Measurements from ENCODE around the gene PDGFA. TPM values are rescaled to one million over a fixed set of nuclear protein-coding genes. Genes with fewer than 3 reads are reported as not detected.

PDGFA gene
- 31.2 to 38.0 TPM (median 32.5 TPM) in 5 replicates for total RNA-seq (2022; extraction: Qiagen RNA extraction; ENCODE audit: low read depth)

GRCh38 chr7:519484-520390, at the start of gene PDGFA:
Gene PDGFA, minus strand, starts transcription at chr7:519846. Its CDS starts 845 bp downstream, at chr7:519001.

Other genes starting within 250 kb of the PDGFA start
- gene FOXL3, start 229.7 kb downstream of the PDGFA start, total RNA-seq (2022; extraction: Qiagen RNA extraction; ENCODE audit: low read depth), result not detected in 5 replicates
- 38.1 to 50.6 TPM (median 45.8 TPM) in 5 replicates for gene DNAAF5, start 206.9 kb upstream of the PDGFA start, total RNA-seq (2022; extraction: Qiagen RNA extraction; ENCODE audit: low read depth)
- gene PRKAR1B, start 207.4 kb upstream of the PDGFA start, total RNA-seq (2022; extraction: Qiagen RNA extraction; ENCODE audit: low read depth), result 23.4 to 29.2 TPM (median 28.3 TPM) in 5 replicates

All from A549 treated with CpdA at 1 μM for 4 hours (cell line).